NK-92 (cell line): Measurements from ENCODE around the gene RPLP1.

Source experiments
- DNase-seq: peaks from one replicate; lab custom pipeline; 2025; ENCODE audit not compliant: unreplicated experiment; lab: John Stamatoyannopoulos, UW

RPLP1 gene

GRCh38 chr15:69452692-69453521, at the start of gene RPLP1:
TSS of gene RPLP1 (plus strand) at chr15:69452818. CDS start at chr15:69452949, 131 bp downstream.
- peak; percentile 53 for DNase-seq

GRCh38 chr15:69403594-69403993, 49.0 kb upstream of the RPLP1 start:
- no peak for DNase-seq

- DNase-seq: no peak
Observed at GRCh38 chr15:69405110-69405509, 47.5 kb upstream of the RPLP1 start.

DNA sequence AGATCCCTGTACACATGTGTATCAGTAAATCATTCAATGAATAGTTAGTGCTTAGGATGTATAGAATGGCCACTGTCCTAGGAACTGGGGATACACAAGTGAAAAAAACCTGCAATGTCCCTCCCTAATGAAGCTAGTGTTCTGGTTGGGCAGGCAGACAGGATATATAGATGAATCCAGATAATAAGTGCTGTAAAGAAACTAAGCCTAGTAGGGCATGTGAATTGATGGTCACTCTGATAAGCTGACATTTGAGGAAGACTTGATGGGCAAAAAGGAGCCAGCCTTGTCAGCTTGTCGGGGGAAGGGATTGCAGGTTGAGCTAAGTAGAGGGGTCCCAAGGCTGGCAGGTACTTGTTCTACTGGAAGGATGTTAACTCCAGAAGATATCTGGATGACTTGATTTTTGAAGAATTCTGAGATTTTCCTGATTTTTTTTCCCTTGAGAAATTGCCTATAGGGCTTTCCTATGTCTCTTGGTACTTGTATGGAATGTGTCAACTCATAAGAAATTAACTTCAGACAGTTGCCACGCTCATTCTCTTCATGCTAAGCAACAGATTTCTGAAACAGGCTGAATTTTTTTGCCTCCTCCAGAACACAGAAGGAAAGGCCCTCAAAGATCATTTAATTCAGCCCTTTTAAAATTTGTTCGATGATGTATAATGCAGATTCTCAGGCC, 44.8 kb upstream of the RPLP1 start:
- no peak for DNase-seq

DNA sequence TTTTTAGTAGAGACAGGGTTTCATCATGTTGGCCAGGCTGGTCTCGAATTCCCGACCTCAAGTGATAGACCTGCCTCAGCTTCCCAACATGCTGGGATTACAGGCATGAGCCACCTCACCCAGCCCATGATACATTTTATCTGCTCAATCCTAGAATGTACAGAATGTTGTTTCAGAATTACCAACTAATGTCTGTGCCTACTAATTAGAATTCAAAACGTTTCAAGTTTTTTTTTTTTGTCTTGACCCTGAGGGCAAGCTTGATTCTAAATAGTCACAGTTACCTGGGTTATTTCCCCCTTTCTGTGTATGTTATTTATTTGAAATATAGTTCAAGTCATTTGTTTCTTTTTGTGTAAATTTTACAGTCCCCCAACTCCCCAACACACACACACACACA, 43.8 kb upstream of the RPLP1 start:
- DNase-seq: no peak

DNA sequence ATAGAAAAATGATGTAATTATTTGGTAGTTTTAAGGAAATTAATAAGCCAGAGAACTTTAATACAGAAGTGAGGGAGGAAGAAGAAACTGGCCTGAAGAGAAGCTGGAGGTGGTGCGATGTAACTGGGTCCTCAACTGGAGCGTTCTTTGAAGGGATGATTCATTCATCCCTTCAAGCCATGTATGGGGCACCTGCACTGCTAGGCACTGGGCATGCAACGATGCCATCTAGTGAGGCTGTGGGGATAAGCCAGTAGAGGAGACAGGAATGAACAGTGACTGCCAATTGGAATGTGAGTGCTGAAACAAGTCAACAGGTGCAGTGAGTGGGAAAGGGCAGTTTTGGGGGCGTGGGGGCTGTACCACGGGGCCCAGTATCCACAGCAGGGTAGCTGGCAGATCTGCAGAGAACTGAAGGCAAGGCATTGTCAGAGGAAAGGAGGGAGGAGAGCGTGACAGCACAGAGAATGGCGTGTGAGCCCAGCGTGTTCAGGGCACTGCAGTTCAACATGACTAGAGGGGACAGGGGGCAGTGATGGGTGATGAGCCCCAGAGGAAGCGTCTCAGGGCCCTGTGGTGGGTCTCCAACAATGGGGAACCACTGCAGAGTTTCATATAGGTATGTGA, 42.3 kb upstream of the RPLP1 start:
- DNase-seq: no peak

GRCh38 chr15:69412274-69412673, 40.3 kb upstream of the RPLP1 start:
- DNase-seq: no peak

GRCh38 chr15:69412701-69413100, 39.9 kb upstream of the RPLP1 start:
- DNase-seq: no peak

DNA sequence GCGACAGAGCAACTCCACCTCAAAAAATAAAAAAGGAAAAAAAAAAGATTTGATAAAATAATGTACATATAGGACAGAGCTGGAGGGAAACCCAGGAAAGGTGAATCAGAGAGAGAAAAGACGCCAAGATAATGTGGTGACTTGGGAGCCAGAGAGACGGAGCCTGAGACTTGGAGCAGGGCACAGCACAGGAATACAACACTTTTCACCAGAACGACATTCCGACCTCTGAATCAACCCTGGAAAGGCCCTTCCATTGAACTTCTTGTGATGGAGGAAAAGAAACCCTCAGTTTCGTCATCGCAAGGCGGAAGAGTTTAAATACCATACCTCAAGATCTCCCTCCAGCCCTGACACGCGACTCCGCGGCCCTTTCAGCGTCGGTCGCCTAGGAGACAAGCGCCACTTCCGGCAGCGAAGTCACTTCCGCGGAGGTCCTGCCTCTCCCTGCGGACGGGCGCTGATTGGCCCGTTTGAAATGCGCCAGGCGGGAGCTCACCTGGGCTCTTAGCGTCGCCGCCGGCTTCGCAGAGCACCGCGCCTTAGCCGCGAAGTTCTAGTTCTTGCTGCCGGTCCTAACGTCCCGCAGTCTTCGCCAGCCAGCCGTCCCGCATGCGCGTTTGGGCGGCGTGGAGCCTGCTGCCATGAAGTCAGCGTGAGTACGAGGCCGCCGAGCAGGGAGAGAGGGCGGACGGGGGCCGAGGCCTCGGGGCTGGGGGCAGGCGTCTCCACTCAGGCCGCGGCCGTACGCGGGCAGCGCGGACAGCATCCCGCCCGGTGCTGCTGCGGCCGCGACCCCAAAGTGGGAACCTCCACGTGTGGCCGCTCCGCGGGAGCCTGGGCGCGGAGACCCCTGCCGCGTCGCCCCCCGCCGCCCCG, 38.6 kb upstream of the RPLP1 start, which contains the start of gene KIF23:
Gene KIF23, plus strand, starts transcription at position 528 of the 879 bp plus-strand sequence. Its CDS starts 117 bp downstream, at position 645.
- DNase-seq: peak; percentile 52

DNA sequence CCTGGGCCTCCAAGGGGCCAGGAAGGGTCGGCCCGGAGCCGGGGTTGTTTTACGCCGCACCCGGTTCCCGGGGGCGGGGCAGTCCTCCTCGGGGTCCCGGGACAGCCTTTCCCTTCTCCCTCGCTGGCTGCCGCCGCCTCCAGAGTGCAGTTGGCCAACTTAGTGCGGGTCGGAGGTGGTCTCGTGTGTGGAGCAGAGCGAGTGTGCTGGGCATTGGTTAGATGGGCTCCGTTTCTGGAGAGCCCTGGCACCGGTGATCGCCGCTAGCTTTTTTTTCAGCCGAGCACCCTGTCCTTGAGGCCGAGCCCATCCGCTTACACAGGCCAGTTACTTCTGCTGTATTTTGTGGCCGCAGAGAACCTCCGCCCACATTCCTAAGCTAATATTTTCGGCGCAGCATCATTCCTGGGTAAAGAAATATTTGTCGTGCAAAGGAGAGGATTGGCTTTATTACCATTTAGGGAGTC, 37.9 kb upstream of the RPLP1 start:
- no peak for DNase-seq

DNA sequence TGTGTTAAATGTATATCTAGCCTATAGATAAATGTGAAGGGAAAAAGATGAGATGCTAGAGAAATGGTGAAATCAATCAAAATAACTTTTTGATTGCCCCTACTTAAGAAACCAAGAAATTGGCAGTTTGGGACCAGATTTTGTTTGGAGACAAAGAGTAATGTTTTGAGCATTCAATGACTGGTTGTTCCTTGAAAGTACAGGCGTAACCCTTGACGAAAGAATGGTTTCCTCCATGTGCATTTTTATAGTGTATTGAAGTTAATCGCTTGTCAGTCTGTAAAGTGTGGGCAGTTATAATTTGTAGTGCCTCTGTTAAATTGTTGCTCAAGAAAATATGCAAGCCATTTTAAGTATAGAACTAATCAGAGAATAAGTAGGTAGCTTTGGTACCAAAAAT, 37.2 kb upstream of the RPLP1 start:
- DNase-seq: no peak

GRCh38 chr15:69417581-69417980, 35.0 kb upstream of the RPLP1 start:
- no peak for DNase-seq

GRCh38 chr15:69421498-69421897, 31.1 kb upstream of the RPLP1 start:
- DNase-seq: no peak

- no peak for DNase-seq
Observed at GRCh38 chr15:69422336-69422895, 30.2 kb upstream of the RPLP1 start.

GRCh38 chr15:69424001-69424400, 28.6 kb upstream of the RPLP1 start:
- DNase-seq: no peak

DNA sequence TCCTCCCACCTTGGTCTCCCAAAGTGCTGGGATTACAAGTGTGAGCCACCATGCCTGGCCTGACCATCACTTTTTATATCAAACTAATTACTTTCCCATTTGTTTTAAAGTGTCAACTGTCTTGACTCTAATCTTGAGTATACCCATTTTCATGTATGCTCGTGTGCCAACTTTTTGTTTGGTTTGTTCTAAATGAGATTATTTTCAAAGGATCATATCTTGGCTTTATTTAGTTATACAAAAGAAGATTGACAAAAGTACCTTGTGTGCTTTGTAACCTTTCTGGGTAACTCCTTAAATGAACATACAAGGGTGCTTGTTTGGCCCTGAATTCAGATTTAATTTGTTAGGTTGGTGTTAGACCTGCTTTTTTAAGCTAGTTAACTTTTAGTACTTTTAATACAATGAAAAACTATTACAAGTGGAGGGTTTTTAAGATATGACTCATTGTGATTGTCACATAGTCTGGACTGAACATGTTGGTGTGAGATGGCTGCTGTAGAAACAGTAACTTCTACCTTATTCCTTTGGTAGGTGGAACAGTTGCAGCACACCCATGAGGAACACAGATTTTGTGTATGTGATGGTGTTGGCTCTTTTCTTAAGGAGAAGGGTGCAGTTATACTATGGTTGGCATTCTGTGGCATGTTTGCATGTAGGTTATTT, 27.7 kb upstream of the RPLP1 start:
- no peak for DNase-seq

- DNase-seq: no peak
Observed at GRCh38 chr15:69433831-69434230, 18.8 kb upstream of the RPLP1 start.

- DNase-seq: no peak
Observed at GRCh38 chr15:69434238-69434637, 18.4 kb upstream of the RPLP1 start.

DNA sequence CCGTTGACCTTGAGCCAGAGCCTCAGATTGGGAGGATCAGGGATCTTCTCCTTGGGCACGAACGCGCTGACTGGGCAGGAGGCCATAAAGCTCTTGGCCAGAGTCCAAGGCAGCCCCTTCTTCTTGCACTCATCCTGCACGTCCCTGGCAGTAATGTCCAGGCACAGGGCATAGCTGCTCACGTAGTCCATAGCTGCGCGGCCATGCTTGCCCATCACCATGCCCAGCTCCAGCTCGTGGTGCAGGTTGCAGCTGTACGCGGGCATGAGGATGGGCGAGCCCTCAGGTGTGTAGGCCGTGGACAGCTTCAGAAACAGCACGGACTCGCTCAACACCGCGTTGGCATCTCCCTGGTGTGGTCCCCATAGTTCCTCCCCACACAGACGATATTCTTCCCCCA, 17.9 kb upstream of the RPLP1 start:
- DNase-seq: no peak

DNA sequence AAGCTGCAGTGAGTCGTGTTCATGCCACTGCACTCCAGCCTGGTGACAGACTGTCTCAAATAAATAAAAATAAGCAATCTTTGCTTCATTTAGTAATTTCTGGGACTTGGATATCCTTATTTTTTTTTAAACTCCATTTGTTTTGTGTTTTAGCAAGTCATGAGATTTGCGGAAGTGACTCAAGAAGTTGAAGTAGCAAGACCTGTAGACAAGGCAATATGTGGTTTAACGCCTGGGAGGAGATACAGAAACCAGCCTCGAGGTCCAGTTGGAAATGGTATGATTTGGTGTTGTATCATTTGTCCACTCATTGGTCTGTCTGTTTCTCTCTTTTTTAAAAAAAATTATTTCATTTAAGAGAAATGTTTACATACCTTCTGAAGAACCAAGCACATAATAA, 16.6 kb upstream of the RPLP1 start:
- no peak for DNase-seq
